Left forelimb (tissue), 1 donor: ENCODE measurements around the gene RARG.
A peak's percentile ranks its signal among the peaks of the same experiment; 100 is the strongest.
"Not testable (repeated sequence)": the region's sequence is repeated elsewhere in the genome, so short reads cannot be mapped to it uniquely, and the experiment has no call there.

Experiments
- DNase-seq: peaks from one replicate; pipeline ENCODE4 v3.0.0-alpha.2; 2018; ENCODE audit warnings: low spot score

Gene RARG

GRCh38 chr12:53208435-53208834 is 23.6 kb downstream of the RARG start:
- no peak for DNase-seq

- no peak for DNase-seq
These were observed 25.0 kb downstream of the RARG start, which contains the start of gene ITGB7 for GRCh38 chr12:53207042-53207441. ITGB7 (minus strand) TSS chr12:53207251; CDS start chr12:53200443, 6,808 bp downstream.

DNA sequence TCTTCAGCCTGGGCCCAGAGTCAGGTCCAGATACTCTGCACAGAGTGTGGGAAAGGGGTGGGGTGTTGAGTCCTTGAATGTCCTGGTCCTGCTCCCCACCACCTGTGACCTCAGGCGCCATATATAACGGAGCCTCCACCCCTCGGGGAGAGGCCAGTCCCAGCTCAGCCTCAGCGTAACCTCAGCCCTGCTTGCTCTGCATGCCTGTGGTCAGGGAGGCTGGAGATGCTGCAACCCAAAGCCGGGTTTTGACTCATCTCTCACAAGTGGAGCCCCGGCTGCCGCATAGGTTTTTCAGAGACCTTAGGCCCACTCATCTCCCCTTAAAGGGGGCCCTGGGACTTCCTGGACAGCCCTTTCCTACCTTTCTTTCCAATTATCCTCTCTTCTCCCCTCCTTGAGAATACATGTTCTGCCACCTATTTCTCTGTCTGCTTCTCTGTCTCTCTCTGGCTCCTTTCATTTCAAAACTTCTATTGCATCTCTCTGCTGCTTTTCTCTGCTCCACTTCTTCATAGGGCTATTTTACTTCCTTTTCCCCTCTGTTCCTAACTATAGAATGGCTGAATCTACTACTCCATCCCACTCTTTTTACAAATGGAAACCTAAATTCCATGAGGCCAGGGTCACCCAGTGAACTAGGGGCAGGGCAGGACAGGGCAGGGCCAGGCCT is 26.1 kb downstream of the RARG start:
- DNase-seq: no peak

- no peak for DNase-seq
These were observed 27.7 kb downstream of the RARG start for GRCh38 chr12:53204351-53204750.

GRCh38 chr12:53202316-53202715 is 29.7 kb downstream of the RARG start:
- DNase-seq: not testable (repeated sequence)

- DNase-seq: peak; percentile 11
These were observed 30.4 kb downstream of the RARG start for GRCh38 chr12:53201639-53202038.

DNA sequence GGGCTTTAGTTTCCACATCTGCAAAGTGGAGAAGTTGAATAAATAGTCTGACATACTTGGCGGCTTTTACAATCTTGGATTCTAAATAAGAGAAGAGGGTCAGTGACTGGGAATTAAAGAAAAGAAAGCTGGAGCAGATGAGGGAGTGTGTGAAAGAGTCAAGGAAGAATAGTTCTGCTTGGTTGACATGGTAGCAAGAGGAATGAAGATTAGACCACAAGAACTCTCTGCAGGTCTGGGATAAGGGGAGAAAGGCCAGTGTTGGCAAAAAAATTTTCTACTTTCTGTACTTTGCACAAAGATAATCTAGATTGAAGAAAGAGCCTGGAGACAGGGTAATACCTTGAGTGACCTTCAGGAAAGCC is 30.9 kb downstream of the RARG start:
- no peak for DNase-seq

DNA sequence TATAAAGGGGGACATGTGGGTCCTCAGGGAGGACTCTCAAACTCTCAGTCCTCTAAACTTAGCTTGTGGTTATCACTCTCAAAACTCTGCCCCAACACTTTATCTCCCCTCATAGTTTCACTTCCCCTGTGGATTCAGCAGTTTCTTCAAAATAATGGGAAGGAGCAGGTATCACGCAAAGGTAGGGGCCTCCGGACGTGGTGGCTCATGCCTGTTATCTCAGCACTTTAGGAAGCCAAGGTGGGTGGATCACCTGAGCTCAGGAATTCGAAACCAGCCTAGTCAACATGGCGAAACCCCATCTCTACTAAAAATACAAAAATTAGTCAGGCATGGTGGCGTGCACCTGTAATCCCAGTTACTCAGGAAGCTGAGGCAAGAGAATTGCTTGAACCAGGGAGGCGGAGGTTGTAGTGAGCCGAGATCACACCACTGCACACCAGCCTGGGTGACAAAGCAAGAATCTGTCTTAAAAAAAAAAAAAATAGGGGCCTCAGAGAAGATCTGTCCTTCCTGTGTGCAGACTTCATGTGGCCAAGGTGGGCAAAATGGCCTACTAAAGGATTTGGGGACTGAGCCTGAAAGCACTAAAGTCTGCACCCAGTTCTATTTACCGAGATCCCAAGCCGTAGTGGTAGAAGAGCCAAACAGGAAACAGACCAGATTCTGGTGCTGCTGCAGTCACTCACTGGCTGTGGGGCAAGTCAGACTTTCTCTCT is 31.4 kb downstream of the RARG start:
- DNase-seq: peak; percentile 8

DNA sequence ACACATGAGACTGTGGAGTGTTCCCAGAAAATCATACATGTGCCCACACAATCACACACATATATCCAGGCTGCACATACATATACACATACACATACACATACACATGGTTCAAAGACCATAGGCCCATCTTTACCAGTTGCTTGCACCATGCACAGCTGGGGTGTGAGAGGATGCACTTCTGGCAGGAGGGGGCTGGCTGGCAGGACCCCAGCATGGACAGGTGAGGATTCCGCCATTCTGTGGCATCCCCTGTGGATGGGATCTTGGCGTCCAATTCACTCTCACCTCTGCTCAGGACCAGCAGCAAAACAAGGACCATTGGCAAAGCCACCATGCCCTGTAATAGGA is 31.9 kb downstream of the RARG start:
- DNase-seq: no peak

DNA sequence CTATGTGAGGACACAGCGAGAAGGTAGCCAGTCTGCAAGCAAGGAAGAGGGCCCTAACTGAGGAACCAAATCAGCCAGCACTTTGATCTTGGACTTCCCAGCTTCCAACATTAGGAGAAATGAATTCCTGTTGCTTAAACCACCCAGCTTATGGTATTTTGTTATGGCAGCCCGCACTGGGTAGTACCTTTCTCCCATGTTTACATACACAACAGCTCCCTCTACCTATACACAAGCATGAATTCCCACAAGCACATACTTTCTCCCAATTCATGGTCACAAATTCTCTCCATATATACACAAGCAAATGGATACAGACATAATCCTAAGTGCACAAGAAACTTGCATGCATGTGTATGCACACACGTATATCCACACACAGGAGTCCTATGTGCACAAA is 32.3 kb downstream of the RARG start:
- peak; percentile 45 for DNase-seq

DNA sequence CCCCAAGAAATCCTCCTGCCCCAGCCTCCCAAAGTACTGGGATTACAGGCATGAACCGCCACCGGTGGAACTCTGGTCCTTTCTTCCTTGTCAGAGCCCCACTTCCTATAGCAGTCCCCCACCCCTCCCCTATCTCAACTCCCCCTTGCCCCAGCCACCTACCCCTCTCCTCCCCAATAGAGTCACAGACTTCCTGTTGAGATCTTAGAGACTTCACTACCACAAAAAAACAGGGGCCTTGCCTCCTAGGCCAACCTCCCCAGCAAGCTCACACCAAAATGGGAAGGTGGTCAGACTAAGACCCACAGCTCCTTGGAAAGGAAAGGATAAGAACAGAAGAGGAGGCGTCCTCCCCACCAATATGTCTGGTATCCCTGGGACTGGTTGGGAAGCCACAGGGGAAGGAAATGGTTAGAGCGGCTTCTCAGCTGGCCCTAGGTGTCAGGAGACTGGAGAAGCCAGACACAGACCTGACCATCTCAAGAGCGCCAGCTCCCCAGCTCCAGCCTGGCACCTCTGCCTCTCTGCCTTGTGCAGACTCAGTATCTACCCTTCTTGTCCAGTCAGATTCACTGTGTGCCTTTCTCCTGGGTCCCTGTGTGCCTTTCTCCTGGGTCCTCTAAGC is 33.4 kb downstream of the RARG start:
- no peak for DNase-seq

DNA sequence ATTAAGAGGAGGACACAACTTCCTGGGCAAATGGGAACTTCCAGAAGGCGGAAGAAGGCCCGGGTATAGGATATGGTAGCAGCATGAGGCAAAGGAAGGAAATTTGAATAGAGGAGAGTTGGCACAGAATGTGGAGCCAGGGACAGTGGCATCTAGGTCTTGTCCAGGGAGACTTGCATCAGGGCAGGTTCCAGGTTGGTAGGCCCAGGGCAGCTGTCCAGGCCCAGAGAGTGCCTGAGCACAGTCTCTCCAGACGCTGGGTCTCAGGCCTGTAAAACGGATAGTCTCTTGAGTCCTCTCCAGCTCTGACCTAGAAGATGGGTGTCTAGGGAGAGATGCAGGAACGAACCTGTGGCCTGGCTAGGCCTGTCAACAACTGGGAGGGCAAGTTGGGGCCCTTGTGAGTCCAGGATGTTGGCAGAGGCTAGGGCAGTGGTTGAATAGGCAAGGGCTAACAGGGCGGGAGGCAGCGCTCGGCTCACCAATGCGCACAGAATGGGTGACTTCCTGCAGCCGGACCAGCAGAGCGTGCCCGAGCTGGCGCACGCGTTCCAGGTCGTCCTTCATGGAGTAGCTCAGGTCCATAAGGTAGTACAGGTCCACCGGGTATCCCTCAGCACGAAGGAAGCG is 34.9 kb downstream of the RARG start:
- DNase-seq: no peak

DNA sequence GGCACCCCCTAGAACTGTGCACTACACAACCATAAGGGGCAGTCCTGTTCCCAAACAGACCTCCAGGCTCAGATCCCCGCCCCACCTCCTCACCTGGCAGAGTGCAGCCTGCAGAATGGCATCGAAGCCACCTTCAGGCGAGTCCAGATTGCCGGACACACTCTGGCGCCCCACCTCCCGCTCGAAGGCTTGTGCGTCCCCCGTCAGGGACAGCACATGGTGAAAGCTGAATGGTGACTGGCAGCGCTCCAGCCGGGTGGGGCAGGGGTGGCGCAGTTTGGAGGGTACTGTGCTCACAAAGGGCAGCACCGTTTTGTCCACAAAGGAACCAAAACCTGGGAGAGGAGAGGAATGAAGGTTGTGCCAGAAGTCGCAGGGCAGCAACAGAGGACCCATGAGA is 35.5 kb downstream of the RARG start:
- no peak for DNase-seq

GRCh38 chr12:53195516-53196420 is 36.2 kb downstream of the RARG start:
- no peak for DNase-seq

DNA sequence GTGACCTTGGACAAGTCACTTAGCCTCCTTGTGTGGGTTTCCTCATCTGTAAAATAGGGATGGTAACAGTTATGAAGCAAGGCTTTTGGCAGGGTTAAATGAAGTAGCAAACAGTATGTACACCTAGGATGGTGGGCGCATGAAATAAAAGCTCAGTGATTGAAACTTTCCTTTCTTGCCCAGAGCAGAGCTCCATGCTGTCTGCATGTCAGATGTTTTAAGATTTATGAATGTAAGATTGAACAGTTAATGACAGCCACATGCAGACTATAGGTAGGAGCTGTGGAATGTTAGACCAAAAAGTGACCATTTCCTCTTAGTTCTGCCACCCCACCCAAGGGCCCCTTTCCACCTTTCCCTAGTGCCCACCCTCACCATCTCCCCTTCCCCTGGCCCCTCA is 37.0 kb downstream of the RARG start:
- no peak for DNase-seq

DNA sequence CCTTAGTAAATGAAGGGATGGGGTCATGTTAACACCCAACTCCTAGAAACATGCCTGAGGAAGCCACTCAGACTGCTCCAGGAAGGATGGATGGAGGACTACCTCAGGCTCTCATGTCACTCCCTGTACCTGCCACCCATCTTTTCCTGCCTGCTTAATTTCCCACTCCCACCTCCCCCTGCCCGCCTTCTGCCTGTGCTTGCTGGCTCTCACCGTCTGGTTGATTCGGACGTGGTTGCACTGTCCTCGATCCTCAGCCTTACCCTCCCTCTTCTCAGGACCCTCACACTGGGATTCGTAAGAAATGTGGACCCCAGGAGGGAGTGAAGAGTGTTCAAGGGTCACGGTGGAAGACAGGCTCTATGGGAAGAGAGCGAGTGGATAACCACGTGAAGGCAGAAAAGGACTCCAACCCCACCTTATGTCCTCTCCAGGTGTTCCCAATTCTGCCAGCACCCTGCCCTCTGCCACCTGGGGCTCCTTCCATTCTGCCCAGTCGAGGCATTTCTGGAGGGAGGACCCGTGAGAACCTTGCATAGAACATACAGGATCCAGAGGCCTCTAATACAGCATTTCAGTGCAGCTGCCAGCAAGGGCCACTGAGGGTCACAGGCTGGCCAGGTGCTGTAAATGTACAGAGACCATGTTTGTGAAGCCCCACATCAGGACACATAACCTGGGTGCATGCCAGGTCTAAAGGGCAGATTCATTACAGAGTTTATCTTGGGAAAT is 37.9 kb downstream of the RARG start:
- DNase-seq: no peak

DNA sequence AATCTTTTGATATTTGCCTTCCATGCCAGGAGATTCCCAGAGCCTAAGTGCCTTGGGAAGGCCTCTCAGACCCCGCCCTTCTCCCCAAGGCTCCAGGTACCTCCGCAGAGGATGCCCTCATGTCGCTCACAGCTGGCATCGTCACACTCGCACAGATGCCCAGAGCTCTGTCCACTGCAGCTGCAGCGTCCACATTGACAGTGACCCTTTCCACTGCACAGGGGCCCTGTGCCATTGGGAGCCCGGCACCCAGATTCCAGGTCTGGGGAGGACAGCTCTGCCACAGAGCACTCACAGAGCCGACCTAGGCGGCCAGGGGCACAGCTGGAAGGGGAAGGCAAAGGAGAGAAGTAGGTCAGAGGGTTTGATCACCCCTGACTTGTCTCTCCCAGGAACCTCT is 39.0 kb downstream of the RARG start:
- DNase-seq: no peak

DNA sequence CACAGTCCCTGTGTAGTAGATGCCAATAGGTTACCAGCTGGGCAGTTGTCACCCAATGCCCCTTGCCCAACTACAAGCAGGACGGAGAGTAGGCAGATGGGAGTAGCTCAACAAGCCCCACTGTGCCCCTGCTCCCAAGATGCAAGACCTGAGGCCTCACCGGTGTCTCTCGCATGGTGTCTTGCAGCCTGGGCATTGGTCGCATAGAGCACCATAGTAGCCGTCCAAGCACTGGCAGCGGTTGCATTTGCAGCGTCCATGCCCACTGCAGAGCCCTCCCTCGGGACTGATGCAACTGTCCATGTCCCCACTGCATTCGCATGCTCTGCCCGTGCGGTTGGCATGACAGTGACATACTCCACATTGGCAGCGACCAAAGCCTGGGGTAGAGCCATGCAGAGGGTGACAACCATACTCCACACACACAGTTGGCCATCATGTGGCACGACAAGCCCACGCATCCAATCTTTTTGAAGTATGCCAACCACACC is 39.4 kb downstream of the RARG start:
- no peak for DNase-seq

GRCh38 chr12:53191885-53192530 is 40.0 kb downstream of the RARG start:
- no peak for DNase-seq

DNA sequence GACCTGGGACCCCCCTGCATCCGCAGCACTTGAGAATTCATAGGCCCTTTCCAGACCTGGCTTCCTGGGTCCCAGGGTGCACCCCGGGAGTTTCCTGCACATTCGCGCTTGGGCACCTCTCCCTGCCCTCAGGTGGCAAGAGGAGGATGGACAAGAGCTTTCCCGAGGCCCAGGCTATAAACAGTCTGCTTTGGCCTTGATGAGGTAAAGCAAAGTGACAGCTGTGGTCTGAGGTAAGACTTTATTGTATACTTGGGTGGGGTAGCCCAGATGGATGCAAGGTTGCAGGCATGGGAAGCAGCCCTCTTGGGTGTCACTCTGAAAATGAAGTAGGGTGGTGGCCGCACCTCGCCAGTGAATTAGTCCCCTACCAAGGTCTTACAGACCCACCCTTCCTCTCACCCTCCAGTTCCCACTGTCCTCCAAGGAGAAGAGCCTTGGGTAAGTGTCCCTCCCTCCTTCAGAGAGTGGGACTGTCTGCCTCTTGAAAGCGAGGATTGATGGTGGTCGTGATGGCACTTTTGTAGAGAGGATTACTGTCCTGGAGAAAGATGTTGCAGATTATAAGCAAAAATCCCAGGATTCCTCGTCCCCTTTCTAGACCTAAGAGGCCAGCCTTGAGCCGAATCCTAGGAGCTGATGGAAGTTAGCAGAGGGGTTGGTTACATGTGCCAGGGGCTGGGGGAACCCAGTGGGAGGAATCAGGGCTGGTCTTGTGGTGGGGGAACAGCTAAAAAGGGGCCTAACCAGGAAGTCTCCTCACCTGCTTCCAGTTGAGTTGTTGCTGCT is 40.7 kb downstream of the RARG start:
- no peak for DNase-seq
